Activated T-cell treated with anti-CD3 and anti-CD28 coated beads, Interleukin-2, amount 50 U/mL, for 24 hours (primary cell): ENCODE data around the gene BCL2L15.

Experiments used
- DNase-seq: peaks from one replicate; pipeline ENCODE4 v3.0.0-alpha.2; 2020
- H3K27ac Mint-ChIP-seq: 2 replicates; pipeline ENCODE4 v1.8.0; 2020; ENCODE audit warnings: mild to moderate bottlenecking, mixed read lengths
- H3K27me3 Mint-ChIP-seq: 2 replicates; pipeline ENCODE4 v1.8.0; 2020; ENCODE audit warnings: mixed read lengths
- H3K36me3 Mint-ChIP-seq: 2 replicates; pipeline ENCODE4 v1.8.0; 2020; ENCODE audit warnings: low read depth, mixed read lengths
- H3K4me1 Mint-ChIP-seq: 2 replicates; pipeline ENCODE4 v1.8.0; 2020; ENCODE audit warnings: low read depth, mixed read lengths
- H3K4me3 Mint-ChIP-seq: 2 replicates; pipeline ENCODE4 v1.8.0; 2020; ENCODE audit warnings: mild to moderate bottlenecking, moderate library complexity, mixed read lengths
- H3K9me3 Mint-ChIP-seq: 2 replicates; pipeline ENCODE4 v1.8.0; 2020; ENCODE audit warnings: mixed read lengths

BCL2L15 gene

DNA sequence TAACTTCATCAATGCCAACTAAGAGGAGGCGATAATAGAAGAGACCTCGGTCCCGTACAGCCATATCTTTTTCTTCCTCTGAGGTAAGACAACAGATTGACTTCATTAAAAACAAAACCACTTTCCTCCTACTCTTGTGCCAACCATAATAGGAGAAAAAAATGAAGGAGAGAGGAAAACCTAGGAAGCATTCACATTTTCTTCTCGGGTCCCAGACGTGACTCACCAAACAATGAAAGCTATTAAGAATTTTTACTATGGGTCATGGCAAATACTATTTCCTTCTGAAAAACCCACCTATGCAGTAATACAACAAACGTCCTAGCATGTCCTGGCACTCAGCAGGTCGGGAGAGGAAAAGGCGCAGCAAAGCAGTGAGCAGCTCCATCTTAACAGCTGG lies 8.6 kb upstream of the BCL2L15 start:
- DNase-seq: no peak
- peaks cover 78% of the 10 kb centered on the region for H3K36me3 Mint-ChIP-seq
- H3K27ac Mint-ChIP-seq: peak overlapping the region; percentile 18
- no peak overlapping the region for H3K4me3 Mint-ChIP-seq
- H3K4me1 Mint-ChIP-seq: peaks cover 26% of the 10 kb centered on the region
- H3K27me3 Mint-ChIP-seq: no peaks in the 10 kb centered on the region
- no peaks in the 10 kb centered on the region for H3K9me3 Mint-ChIP-seq

DNA sequence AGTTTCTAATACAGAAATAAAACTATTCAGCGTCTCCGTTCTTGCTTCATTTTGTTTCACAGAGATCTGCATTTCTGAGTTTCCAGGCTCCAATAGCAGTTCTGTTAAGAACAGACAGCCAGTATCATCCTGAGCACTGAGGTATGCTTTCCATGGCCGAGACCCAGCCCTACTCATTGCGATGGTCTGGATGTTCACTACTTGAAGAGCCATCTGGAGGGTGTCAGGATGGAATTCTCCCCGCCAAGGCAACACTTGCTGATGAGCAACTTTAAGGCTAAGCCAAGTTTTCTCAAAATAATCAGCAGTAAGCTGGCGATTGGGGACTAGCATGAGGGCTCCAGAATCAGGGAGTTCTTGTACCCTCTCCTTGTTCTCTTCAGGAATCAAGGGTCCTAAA lies 7.7 kb upstream of the BCL2L15 start:
- no peaks in the 10 kb centered on the region for H3K27me3 Mint-ChIP-seq
- no peak for DNase-seq
- no peaks in the 10 kb centered on the region for H3K9me3 Mint-ChIP-seq
- peaks cover 29% of the 10 kb centered on the region for H3K4me1 Mint-ChIP-seq
- H3K4me3 Mint-ChIP-seq: no peak overlapping the region
- H3K27ac Mint-ChIP-seq: peak overlapping the region; percentile 50
- H3K36me3 Mint-ChIP-seq: peaks cover 73% of the 10 kb centered on the region

DNA sequence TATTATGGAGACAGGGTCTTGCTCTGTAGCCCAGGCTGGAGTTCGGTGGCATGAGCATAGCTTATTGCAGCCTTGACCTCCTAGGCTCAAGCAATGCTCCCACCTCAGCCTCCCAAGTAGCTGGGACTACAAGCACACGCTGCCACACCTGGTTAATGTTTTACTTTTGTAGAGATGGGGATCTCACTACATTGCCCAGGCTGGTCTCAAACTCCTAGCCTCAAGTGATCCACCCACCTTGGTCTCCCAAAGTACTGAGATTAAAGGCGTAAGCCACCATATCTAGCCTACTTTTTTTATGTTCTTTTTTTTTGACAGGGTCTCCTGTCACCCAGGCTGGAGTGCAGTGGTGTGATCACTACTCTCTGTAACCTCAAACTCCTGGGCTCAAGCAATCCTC lies 5.9 kb upstream of the BCL2L15 start:
- H3K27ac Mint-ChIP-seq: no peak overlapping the region
- H3K36me3 Mint-ChIP-seq: peaks cover 54% of the 10 kb centered on the region
- DNase-seq: no peak
- H3K4me1 Mint-ChIP-seq: peaks cover 14% of the 10 kb centered on the region
- H3K9me3 Mint-ChIP-seq: no peaks in the 10 kb centered on the region
- no peak overlapping the region for H3K4me3 Mint-ChIP-seq
- H3K27me3 Mint-ChIP-seq: no peaks in the 10 kb centered on the region

DNA sequence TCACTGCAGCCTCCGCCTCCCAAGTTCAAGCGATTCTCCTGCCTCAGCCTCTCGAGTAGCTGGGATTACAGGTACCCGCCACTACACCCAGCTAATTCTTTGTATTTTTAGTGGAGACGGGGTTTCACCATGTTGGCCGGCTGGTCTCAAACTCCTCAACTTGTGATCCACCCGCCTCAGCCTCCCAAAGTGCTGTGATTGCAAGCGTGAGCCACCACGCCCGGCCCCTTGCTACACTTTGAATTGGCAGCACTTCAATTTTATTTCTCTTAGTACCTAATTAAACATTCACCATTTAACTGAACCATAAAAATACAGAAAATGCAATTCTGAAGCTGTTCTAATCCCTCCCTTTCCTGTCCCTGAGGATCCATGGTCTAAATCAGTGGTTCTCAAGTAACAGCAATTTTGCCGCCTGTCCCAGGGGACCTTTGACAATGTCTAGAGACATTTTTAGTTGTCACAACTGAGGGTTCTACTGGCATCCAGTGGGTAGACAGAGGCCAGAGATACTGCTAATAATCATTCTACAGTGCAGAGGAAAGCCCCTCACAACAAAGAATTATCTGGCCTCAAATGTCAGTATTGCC lies 4.3 kb upstream of the BCL2L15 start:
- H3K4me1 Mint-ChIP-seq: peaks cover 15% of the 10 kb centered on the region

DNA sequence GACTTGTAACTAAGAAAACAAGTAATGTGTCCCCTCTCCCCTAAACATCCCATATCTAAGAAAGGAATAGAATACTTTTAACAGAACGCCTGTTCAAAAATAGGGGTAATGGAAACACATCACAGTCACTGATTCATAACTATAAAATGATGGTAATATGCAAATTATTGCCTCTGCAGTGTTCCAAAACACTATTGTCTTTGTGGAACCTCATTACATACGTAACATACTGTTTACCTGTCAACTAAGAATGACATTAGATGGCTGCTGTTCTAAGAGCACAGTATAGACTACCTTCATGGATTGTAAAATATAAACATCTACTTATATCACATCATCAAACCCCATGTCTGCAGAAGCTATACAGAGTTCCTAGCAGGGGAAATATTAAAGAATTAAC lies 3.4 kb upstream of the BCL2L15 start:
- Mint-ChIP-seq H3K4me3 (no peak overlapping the region), H3K9me3 (no peaks in the 10 kb centered on the region), H3K27me3 (no peaks in the 10 kb centered on the region), H3K27ac (no peak overlapping the region), H3K4me1 (peaks cover 17% of the 10 kb centered on the region), H3K36me3 (peaks cover 33% of the 10 kb centered on the region)
- DNase-seq: no peak

More for the DNA sequence above, 4.3 kb upstream of the BCL2L15 start:
- Mint-ChIP-seq H3K27me3 (no peaks in the 10 kb centered on the region), H3K27ac (no peak overlapping the region), H3K4me3 (no peak overlapping the region), H3K36me3 (peaks cover 40% of the 10 kb centered on the region), H3K9me3 (no peaks in the 10 kb centered on the region)
- no peak for DNase-seq

DNA sequence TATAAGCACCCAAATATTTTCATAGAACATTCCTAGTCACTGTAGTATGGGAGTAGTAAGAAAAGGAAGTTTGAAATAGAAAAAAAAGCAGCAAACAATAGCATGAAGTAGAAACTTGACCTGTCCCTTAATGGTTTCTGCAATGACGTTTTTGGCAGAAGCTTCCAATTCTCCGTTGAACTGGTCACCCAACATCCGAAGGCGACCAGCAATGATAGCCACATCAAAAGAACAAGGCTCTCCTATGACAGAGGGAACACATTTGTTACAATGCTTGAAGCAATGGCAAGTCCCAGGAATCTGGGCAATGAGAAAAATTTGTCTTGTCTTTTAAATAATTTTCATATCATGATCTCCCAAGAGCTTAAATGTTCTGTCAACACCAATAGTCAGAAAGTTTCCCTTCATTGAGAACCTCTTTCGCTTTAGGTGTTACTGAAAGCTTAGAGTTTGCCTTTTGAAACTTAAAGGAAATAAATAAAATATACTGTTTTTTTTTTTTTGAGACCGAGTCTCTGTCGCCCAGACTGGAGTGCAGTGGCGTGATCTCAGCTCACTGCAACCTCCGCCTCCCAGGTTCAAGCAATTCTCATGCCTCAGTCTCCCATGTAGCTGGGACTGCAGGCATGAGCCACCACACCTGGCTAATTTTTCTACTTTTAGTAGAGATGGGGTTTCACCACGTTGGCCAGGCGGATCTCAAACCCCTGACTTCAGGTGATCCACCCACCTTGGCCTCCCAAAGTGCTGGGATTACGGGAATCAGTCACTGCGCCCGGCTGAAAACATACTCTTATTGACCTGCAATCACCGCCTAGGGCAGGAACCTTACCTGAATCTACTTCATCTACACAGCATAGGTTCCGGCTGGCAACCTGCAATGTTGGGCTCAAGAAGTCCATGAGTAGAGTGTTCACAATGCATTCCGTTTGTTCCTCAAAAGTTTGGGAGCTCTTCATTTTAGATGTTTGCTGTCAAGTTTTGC lies 672 bp downstream of the BCL2L15 start:
- H3K4me3 Mint-ChIP-seq: no peak overlapping the region
- peaks cover 11% of the 10 kb centered on the region for H3K36me3 Mint-ChIP-seq
- H3K9me3 Mint-ChIP-seq: no peaks in the 10 kb centered on the region
- no peaks in the 10 kb centered on the region for H3K27me3 Mint-ChIP-seq
- no peak overlapping the region for H3K27ac Mint-ChIP-seq
- no peak for DNase-seq
- peaks cover 17% of the 10 kb centered on the region for H3K4me1 Mint-ChIP-seq

DNA sequence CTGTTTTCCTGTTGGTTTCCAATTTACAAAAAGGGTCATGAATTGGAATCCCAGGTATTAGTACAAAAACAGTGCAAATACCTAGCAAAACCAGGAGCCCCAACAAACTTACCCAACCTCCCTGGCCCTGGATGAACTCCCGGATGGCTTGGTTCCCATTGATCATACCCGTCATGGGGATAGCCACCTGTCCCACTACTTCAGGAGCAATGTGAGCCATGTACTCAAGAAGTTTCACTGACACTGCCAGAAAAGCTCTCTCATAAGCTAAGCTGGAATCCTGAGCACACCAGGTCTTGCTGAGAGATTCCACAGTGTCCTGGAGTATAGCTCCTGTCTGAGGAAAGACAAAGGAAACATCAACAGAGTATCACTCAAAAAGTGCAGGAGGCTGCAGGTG lies 5.7 kb downstream of the BCL2L15 start:
- Mint-ChIP-seq H3K27me3 (no peaks in the 10 kb centered on the region), H3K4me3 (no peak overlapping the region), H3K4me1 (peaks cover 34% of the 10 kb centered on the region), H3K27ac (no peak overlapping the region), H3K36me3 (peaks cover 10% of the 10 kb centered on the region), H3K9me3 (no peaks in the 10 kb centered on the region)
- no peak for DNase-seq

DNA sequence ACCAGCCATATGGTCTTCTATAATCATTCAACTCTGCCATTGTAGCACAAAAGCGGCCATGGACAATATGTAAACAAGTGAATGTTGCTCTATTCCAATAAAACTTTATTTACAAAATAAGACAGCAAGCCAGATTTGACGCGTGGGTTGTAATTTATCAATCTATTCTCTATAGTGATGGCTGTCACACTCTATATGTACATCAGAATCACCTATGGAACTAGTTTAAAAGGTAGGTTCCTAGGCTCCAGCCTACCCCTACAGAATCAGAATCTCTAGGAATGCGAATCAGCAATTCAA lies 7.7 kb downstream of the BCL2L15 start:
- no peaks in the 10 kb centered on the region for H3K27me3 Mint-ChIP-seq
- peaks cover 48% of the 10 kb centered on the region for H3K4me1 Mint-ChIP-seq
- H3K27ac Mint-ChIP-seq: no peak overlapping the region
- H3K4me3 Mint-ChIP-seq: no peak overlapping the region
- H3K36me3 Mint-ChIP-seq: peaks cover 6% of the 10 kb centered on the region
- no peak for DNase-seq
- H3K9me3 Mint-ChIP-seq: no peaks in the 10 kb centered on the region

DNA sequence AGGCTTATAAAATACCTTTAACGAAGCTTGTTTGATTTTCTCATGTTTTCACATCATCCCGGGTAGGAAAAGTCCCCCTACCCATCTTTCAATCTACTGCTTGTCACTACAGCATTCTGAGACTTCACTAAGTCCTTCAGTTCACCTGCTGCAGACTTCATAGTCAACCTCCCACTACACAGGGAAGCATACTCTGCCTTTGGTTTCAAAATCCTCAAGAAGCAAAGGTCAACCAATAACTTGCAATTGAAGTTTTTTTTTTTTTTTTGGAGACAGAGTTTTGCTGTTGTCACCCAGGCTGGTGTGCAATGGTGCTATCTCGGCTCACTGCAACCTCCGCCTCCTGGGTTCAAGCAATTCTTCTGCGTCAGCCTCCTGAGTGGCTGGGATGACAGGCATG lies 11.2 kb downstream of the BCL2L15 start:
- no peak overlapping the region for H3K27ac Mint-ChIP-seq
- no peak overlapping the region for H3K4me3 Mint-ChIP-seq
- DNase-seq: no peak
- H3K27me3 Mint-ChIP-seq: no peaks in the 10 kb centered on the region
- H3K36me3 Mint-ChIP-seq: peaks cover 5% of the 10 kb centered on the region
- H3K4me1 Mint-ChIP-seq: peaks cover 74% of the 10 kb centered on the region
- no peaks in the 10 kb centered on the region for H3K9me3 Mint-ChIP-seq

DNA sequence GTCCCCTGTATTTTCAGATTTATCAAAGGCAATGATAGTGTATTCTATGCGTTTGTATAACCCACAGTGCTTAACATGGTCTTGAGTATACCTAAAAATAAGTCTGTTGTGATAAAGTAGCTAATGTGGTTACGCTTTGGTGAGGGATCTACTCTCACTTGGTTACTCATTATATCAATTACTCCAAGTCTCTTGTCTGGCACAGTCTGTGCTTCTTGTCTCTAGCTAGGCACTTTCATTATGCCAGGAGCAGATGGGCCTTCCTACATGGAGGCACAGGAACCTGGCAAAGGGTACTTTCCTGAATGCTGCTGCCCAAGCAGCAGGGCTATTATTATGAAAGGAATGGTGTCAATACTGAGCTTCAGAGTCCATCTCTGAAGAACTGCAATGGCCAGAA lies 11.7 kb downstream of the BCL2L15 start:
- H3K36me3 Mint-ChIP-seq: peaks cover 9% of the 10 kb centered on the region
- H3K27me3 Mint-ChIP-seq: no peaks in the 10 kb centered on the region
- H3K27ac Mint-ChIP-seq: peak overlapping the region; percentile 93
- peaks cover 71% of the 10 kb centered on the region for H3K4me1 Mint-ChIP-seq
- H3K4me3 Mint-ChIP-seq: no peak overlapping the region
- no peak for DNase-seq
- no peaks in the 10 kb centered on the region for H3K9me3 Mint-ChIP-seq

DNA sequence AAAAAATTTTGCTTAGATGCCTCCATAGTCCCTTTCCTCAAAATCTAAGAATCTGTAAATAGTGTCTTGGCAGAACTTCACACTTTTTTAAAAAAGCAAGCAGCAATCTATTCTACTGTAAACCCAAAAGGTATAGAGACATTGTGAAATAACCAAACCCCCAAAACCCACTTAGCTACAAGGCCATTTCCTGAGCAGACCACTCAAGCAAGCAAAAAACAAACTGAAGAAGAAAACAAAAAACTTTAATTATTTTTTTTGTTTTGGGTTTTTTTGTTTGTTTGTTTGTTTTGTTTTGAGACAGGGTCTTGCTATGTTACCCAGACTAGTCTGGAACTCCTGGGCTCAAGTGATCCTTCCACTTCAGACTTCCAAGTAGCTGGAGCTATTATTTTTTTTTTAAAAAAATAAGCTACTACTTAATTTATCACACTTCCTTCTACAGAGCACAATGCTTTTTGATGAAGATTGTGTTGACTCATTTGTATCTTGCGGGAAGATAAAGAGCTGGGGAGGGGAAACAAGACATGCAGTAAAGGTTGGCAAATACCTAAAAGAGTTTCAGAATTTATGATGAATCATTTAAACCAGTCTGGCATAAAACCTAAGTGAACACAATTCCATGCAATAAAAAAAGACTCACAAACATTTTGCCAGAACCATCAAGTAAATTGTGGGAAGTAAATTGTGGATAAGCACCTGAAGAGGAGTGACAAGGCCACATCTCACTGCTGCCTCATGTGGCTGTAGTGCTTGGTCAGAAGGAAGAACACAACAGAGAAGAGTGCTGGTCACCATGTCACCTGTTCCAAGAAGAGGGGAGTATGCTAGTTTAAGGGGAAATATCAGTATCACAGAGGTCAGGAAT lies 13.1 kb downstream of the BCL2L15 start:
- H3K4me3 Mint-ChIP-seq: peak overlapping the region; percentile 13
- H3K27ac Mint-ChIP-seq: peak overlapping the region; percentile 93

DNA sequence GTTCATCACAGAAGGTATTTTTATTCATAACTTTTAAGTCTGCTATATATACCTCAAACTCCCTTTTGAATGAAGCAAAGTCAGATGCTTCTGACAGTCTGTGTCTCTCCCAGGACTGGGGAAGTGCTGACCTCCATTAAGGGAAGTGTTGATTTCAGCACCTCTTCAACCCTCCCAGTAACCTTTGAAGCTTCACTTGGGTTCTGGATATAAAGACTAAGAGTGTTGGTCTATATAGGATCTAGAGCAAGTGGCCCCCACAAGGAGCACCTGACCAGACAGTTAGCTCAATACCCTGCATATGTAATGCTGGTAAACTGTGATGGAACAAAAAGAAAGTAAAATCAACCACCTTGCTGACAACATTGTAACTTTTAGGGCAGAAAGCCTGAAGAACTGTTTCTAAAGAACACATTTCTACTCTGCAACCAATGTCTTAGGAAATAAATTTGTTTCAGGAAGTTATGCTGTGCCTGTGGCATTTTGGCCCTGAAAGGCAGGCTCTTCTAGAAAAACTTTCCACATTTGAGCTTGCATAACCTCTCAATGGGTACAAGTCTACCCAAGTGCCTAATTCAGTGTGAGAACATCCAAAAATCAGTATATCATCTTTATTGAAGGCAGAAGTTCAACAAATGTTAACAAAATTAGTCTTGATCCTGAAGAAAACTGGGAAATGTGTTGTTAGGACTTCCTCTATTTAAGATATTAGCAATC lies 15.0 kb downstream of the BCL2L15 start:
- Mint-ChIP-seq H3K27me3 (no peaks in the 10 kb centered on the region), H3K4me1 (peaks cover 77% of the 10 kb centered on the region), H3K27ac (peak overlapping the region; percentile 96), H3K36me3 (peaks cover 34% of the 10 kb centered on the region), H3K9me3 (no peaks in the 10 kb centered on the region), H3K4me3 (peak overlapping the region; percentile 82)
- DNase-seq: no peak

More for the DNA sequence above, 13.1 kb downstream of the BCL2L15 start:
- Mint-ChIP-seq H3K36me3 (peaks cover 18% of the 10 kb centered on the region), H3K4me1 (peaks cover 70% of the 10 kb centered on the region), H3K9me3 (no peaks in the 10 kb centered on the region), H3K27me3 (no peaks in the 10 kb centered on the region)
- no peak for DNase-seq

DNA sequence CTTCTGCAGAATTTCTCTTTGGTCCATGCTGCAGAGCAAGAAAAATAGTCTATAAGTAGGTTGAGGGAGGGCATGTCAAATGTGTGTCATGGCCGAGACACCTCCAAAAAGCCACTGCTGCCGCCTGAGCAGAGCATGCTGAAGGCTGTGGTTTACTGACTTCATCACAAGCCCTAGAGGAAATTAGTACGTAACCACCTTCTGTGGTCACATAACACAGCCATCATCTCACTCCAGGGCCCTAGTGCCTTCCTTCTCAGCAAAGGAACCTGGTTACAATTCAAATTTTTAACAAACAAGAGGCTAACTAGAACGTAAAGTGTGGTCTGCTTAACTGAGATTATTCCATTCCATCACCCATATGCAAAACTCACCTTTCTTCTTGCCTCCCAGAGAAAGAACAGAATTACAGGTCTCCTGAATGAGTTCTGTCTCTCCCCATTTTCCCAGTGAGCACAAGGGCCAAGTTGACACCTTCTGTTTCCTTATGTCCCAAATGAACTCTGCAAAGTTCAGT lies 15.7 kb downstream of the BCL2L15 start, which contains the start of gene PTPN22:
PTPN22 (minus strand) TSS at position 116 of the 517 bp plus-strand sequence.
- DNase-seq: peak; percentile 77
- Mint-ChIP-seq H3K27ac (peak within 1 kb of the TSS; percentile 96), H3K27me3 (no peaks in the 10 kb centered on the region), H3K36me3 (peaks cover 40% of the 10 kb centered on the region), H3K9me3 (no peaks in the 10 kb centered on the region), H3K4me1 (peaks cover 77% of the 10 kb centered on the region), H3K4me3 (peak within 1 kb of the TSS; percentile 82)

DNA sequence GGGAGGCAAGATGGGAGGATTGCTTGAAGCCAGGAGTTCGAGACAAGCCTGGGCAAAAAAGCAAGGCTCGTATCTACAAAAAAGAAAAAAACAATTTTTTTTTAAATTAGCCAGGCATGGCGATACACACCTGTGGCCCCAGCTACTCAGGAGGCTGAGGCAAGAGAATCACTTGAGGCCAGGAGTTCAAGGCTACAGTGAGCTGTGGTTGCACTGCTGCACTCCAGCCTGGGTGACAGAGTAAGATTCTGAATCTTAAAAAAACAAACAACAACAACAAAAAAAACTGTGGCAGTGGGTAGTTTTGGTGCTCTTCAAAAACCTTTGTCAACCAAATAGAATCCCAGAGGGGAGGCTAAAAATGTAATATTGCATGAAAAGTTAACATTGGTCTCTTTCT lies 16.6 kb downstream of the BCL2L15 start:
- Mint-ChIP-seq H3K36me3 (peaks cover 46% of the 10 kb centered on the region), H3K4me1 (peaks cover 76% of the 10 kb centered on the region), H3K9me3 (no peaks in the 10 kb centered on the region), H3K27ac (peak overlapping the region; percentile 96), H3K27me3 (no peaks in the 10 kb centered on the region), H3K4me3 (peak overlapping the region; percentile 82)
- no peak for DNase-seq
